Erythroblast (primary cell): ENCODE data around the gene ARAP1.

Source experiments
- GATA1 ChIP-seq: IDR thresholded peaks from 2 replicates; pipeline ENCODE4 v1.6.1; 2011; ENCODE audit warnings: low read depth, mild to moderate bottlenecking, control low read depth, low read length, moderate library complexity
- POLR2A ChIP-seq: IDR thresholded peaks from 2 replicates; pipeline ENCODE4 v1.6.1; 2011; ENCODE audit warnings: mild to moderate bottlenecking, low read length

GRCh38 chr11:72672597-72673238 lies 79.5 kb downstream of the ARAP1 start:
- no peak for TF ChIP-seq POLR2A
- TF ChIP-seq GATA1: no peak
